DND-41 (cell line): ENCODE data around the gene POFUT1.
"Not testable (repeated sequence)": the region's sequence is repeated elsewhere in the genome, so short reads cannot be mapped to it uniquely, and the experiment has no call there.

ENCODE experiments used
- ATAC-seq: fragments of 200-7000 bp; cut with Tn5 transposase; 3 replicates; pipeline ENCODE4 v1.9.1; 2021; ENCODE audit warnings: low read depth; ENCODE audit not compliant: insufficient read depth
- DNase-seq: peaks from one replicate; pipeline ENCODE4 v3.0.0-alpha.2; 2020
- H2AFZ ChIP-seq: 2 replicates; pipeline ENCODE4 v1.6.0; 2012; ENCODE audit warnings: low read depth, low read length
- H3K27ac ChIP-seq: 2 replicates; pipeline ENCODE4 v1.5.1; 2012; ENCODE audit warnings: low read length, inconsistent platforms
- H3K27me3 ChIP-seq: fragments of 200-600 bp; sonication (generic); 2 replicates; pipeline ENCODE4 v1.6.0; 2012; ENCODE audit warnings: low read length, mild to moderate bottlenecking, inconsistent platforms; ENCODE audit not compliant: insufficient read depth, poor library complexity
- H3K36me3 ChIP-seq: 2 replicates; pipeline ENCODE4 v1.5.1; 2012; ENCODE audit warnings: low read length, inconsistent platforms; ENCODE audit not compliant: insufficient read depth
- H3K4me1 ChIP-seq: 2 replicates; pipeline ENCODE4 v1.5.1; 2012; ENCODE audit warnings: mild to moderate bottlenecking, low read length; ENCODE audit not compliant: insufficient read depth
- H3K4me2 ChIP-seq: 2 replicates; pipeline ENCODE4 v1.6.0; 2012; ENCODE audit warnings: mild to moderate bottlenecking, moderate library complexity, low read length, inconsistent platforms; ENCODE audit not compliant: insufficient read depth
- H3K4me3 ChIP-seq, 2 experiments: fragments of 200-600 bp in 1 of 2; shearing (Covaris generic) in 1 of 2; 2 replicates each; pipeline ENCODE4 v1.5.1; 2012 to 2016; ENCODE audit warnings: inconsistent platforms in 2 of 2, low read length in 2 of 2, mild to moderate bottlenecking in 2 of 2, low read depth in 1 of 2, moderate library complexity in 1 of 2
- H3K79me2 ChIP-seq: 2 replicates; pipeline ENCODE4 v1.6.0; 2012; ENCODE audit warnings: low read length, inconsistent platforms; ENCODE audit not compliant: insufficient read depth
- H3K9ac ChIP-seq: 2 replicates; pipeline ENCODE4 v1.6.0; 2012; ENCODE audit warnings: low read depth, mild to moderate bottlenecking, inconsistent platforms, low read length, moderate library complexity
- H3K9me3 ChIP-seq: 2 replicates; pipeline ENCODE4 v1.5.1; 2012; ENCODE audit warnings: low read length, moderate library complexity, mild to moderate bottlenecking, inconsistent platforms; ENCODE audit not compliant: insufficient read depth, severe bottlenecking
- H4K20me1 ChIP-seq: 2 replicates; pipeline ENCODE4 v1.6.0; 2012; ENCODE audit warnings: low read length; ENCODE audit not compliant: insufficient read depth
- EZH2 ChIP-seq: IDR thresholded peaks from 3 replicates; pipeline ENCODE4 v1.6.1; 2012; ENCODE audit warnings: borderline replicate concordance, low read depth, mild to moderate bottlenecking, moderate library complexity, low read length, inconsistent platforms; ENCODE audit not compliant: severe bottlenecking
- TF ChIP-seq, protein P1 (sequence below): IDR thresholded peaks from 2 replicates; pipeline ENCODE4 v1.5.1; 2012; ENCODE audit warnings: borderline replicate concordance, low read length, moderate library complexity, mild to moderate bottlenecking; ENCODE audit not compliant: poor library complexity, severe bottlenecking; ENCODE audit errors: extremely low read depth

Gene POFUT1

DNA sequence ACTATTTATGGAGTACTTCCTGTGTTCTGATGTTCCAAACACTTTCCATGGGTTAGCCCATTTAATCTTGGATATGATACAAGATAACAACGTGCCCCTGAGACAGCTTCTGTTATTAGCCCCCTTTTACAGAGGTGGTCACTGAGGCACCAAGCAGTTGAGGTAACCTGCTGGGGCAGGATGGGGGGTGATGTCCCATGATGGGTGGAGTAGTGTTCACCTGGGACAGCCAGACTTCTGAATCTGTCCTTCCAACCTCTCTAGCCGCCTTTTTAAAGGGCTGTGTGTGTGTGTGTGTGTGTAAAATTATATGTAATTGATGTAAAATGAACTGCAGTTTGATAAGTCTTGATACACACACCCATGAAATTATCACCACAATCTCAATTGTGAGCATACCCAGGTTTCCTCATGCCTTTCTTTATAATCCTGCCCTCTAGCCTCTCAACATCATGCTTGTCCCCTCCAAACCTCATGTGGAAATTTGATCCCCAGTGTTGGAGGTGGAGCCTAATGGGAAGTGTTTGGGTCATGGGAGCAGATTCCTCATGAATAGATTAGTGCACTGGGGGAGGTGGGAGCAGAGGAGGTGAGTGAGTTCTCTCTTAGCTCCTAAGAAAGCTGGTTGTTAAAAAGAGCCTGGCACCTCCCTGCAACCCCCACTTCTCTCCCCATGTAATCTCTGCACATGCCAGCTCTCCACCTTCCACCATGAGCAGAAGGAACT lies 39.3 kb upstream of the POFUT1 start:
- no peak overlapping the region for H3K4me2 ChIP-seq
- H2AFZ ChIP-seq: no peak overlapping the region
- no peak overlapping the region for H3K4me3 ChIP-seq
- H3K4me1 ChIP-seq: no peaks in the 10 kb centered on the region
- H3K27me3 ChIP-seq: no peaks in the 10 kb centered on the region
- H3K27ac ChIP-seq: no peak overlapping the region
- no peaks in the 10 kb centered on the region for H3K79me2 ChIP-seq
- H3K36me3 ChIP-seq: peaks cover 35% of the 10 kb centered on the region
- DNase-seq (no peak), ATAC-seq (no peak)
- no peak for TF ChIP-seq EZH2
- TF ChIP-seq, protein P1, sequence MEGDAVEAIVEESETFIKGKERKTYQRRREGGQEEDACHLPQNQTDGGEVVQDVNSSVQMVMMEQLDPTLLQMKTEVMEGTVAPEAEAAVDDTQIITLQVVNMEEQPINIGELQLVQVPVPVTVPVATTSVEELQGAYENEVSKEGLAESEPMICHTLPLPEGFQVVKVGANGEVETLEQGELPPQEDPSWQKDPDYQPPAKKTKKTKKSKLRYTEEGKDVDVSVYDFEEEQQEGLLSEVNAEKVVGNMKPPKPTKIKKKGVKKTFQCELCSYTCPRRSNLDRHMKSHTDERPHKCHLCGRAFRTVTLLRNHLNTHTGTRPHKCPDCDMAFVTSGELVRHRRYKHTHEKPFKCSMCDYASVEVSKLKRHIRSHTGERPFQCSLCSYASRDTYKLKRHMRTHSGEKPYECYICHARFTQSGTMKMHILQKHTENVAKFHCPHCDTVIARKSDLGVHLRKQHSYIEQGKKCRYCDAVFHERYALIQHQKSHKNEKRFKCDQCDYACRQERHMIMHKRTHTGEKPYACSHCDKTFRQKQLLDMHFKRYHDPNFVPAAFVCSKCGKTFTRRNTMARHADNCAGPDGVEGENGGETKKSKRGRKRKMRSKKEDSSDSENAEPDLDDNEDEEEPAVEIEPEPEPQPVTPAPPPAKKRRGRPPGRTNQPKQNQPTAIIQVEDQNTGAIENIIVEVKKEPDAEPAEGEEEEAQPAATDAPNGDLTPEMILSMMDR: no peak
- no peaks in the 10 kb centered on the region for H4K20me1 ChIP-seq
- H3K9ac ChIP-seq: no peak overlapping the region
- H3K9me3 ChIP-seq: no peaks in the 10 kb centered on the region

DNA sequence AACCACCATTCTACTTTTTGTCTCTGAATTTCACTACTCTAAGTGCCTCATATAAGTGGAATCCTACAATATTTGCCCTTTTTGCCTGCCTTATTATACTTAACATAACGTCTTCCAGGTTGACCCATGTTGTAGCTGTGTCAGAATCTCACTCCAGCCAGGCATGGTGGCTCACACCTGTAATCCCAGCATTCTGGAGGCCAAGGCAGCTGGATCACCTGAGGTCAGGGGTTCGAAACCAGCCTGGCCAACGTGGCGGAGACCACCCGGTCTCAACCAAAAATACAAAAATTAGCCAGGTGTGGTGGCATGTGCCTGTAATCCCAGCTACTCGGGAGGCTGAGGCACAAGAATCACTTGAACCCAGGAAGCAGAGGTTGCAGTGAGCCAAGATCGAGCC lies 30.0 kb upstream of the POFUT1 start:
- H4K20me1 ChIP-seq, H3K4me3 ChIP-seq, H3K79me2 ChIP-seq, H2AFZ ChIP-seq, H3K9ac ChIP-seq, DNase-seq, H3K4me2 ChIP-seq, H3K36me3 ChIP-seq, H3K27me3 ChIP-seq, H3K4me1 ChIP-seq, H3K27ac ChIP-seq, ATAC-seq, H3K9me3 ChIP-seq: not testable (repeated sequence)

DNA sequence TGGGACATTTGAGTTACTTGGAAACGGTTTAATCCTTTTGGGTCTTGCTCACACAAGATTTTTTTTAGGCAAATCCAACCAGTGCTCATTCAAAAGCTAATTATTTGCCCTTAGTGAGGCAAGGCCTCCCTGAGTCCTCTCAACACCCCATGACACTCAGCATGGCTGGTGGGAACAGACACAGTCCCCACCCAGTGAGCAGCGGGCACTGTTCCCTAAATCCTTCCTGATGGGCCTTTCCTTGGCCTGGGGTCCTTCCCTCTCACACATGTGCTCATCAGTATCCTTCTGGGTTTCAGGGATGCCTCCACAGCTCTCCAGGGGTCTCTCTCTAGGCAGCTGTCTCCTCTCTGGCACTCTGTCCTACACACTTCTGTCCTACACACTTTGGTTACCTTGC lies 28.2 kb upstream of the POFUT1 start:
- no peak overlapping the region for H2AFZ ChIP-seq
- ATAC-seq: no peak
- H3K79me2 ChIP-seq: no peaks in the 10 kb centered on the region
- no peak for DNase-seq
- H3K9me3 ChIP-seq: no peaks in the 10 kb centered on the region
- H3K27me3 ChIP-seq: no peaks in the 10 kb centered on the region
- H3K4me2 ChIP-seq: no peak overlapping the region
- H3K4me1 ChIP-seq: no peaks in the 10 kb centered on the region
- H3K27ac ChIP-seq: no peak overlapping the region
- H3K4me3 ChIP-seq: no peak overlapping the region
- no peaks in the 10 kb centered on the region for H4K20me1 ChIP-seq
- no peak overlapping the region for H3K9ac ChIP-seq
- no peak for TF ChIP-seq EZH2
- H3K36me3 ChIP-seq: no peaks in the 10 kb centered on the region

DNA sequence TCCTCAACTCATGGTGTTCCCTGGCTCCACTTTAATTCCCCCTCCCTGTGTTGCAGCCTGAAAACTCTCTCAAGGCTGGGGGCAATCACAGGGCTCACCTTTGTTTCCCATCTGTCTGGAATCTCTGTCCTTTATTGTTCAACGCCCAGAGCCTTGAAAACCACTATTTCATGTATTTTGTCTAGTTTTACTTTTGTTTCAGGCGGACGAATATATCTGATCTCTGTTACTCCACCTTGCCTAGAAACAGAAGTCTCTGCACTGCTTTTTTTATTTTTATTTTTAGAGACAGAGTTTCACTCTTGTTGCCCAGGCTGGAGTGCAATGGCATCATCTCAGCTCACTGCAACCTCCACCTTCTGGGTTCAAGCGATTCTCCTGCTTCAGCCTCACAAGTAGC lies 27.7 kb upstream of the POFUT1 start:
- ATAC-seq: no peak
- Histone ChIP-seq H3K4me3 (no peak overlapping the region), H4K20me1 (no peaks in the 10 kb centered on the region), H3K9me3 (no peaks in the 10 kb centered on the region), H2AFZ (no peak overlapping the region), H3K9ac (no peak overlapping the region), H3K4me2 (no peak overlapping the region), H3K4me1 (no peaks in the 10 kb centered on the region), H3K27me3 (no peaks in the 10 kb centered on the region), H3K79me2 (no peaks in the 10 kb centered on the region), H3K36me3 (no peaks in the 10 kb centered on the region), H3K27ac (no peak overlapping the region)
- TF ChIP-seq, protein P1: no peak
- TF ChIP-seq EZH2: no peak
- DNase-seq: no peak
